Esophagus squamous epithelium (tissue), 5 donors: ENCODE results near the gene GRIK4. TPM values are rescaled to one million over a fixed set of nuclear protein-coding genes. Genes with fewer than 3 reads are reported as not detected.

Source experiments
- DNase-seq: peaks from one replicate; lab custom pipeline; 2025; lab: John Stamatoyannopoulos, UW
- H3K27ac ChIP-seq, 4 donors: fragments of 200-600 bp; sonication (generic); one replicate each; pipeline ENCODE4 v1.5.1; 2016 to 2019; ENCODE audit warnings: mild to moderate bottlenecking in 1 of 4
- H3K27me3 ChIP-seq, 4 donors: fragments of 200-600 bp; sonication (generic); 1 replicate in 3 of 4; 2 replicates in 1 of 4; pipeline versions ENCODE4 v1.5.1 to v1.6.0; 2017 to 2021; ENCODE audit warnings: antibody characterized with exemption in 1 of 4
- H3K36me3 ChIP-seq, 3 donors: fragments of 200-600 bp; sonication (generic); one replicate each; pipeline ENCODE4 v1.5.1; 2016 to 2019
- H3K4me1 ChIP-seq, 3 donors: fragments of 200-600 bp; sonication (generic); one replicate each; pipeline ENCODE4 v1.5.1; 2017 to 2019
- H3K4me3 ChIP-seq, 4 donors: fragments of 200-600 bp; sonication (generic); 1 replicate in 3 of 4; 2 replicates in 1 of 4; pipeline ENCODE4 v1.5.1; 2016 to 2019; ENCODE audit warnings: mild to moderate bottlenecking in 2 of 4, moderate library complexity in 1 of 4
- H3K9me3 ChIP-seq, 3 donors: fragments of 200-600 bp; sonication (generic); one replicate each; pipeline ENCODE4 v1.5.1; 2016 to 2019
- POLR2A ChIP-seq, 4 donors: fragments of 450-650 bp; IDR thresholded peaks; one replicate each; pipeline ENCODE4 v1.6.1; 2017; ENCODE audit warnings: antibody characterized with exemption in 4 of 4, mild to moderate bottlenecking in 4 of 4, moderate library complexity in 3 of 4
- WGBS, 2 donors: methylation state at CpG; one replicate each; pipeline ENCODE4 v1.1.5; 2018; 5-methylcytosine and 5-hydroxymethylcytosine counted together
- intact Hi-C: fragments of 100-400 bp; cut with DNase I; formaldehyde crosslinking; loops from one replicate; pipeline ENCODE4 v1.15.0; 2022
- total RNA-seq, 4 donors: library from RNA; depleted of rRNA; stranded (reverse); fragments of >200 nt; gene quantifications; one replicate each; pipeline ENCODE4 v1.1.0, GENCODE V29; 2016
- TF ChIP-seq, protein P1 (sequence below), 6 experiments: fragments of 450-650 bp in 4 of 6; fragments of 200-600 bp in 2 of 6; sonication (generic) in 2 of 6; IDR thresholded peaks; one replicate each; pipeline ENCODE4 v1.5.1; 2016 to 2019; ENCODE audit warnings: antibody characterized with exemption in 6 of 6, mild to moderate bottlenecking in 4 of 6, moderate library complexity in 4 of 6
- donor health status: DM: yes; HTN: yes; CAD: no.

GRIK4 gene
- total RNA-seq, 4 donors from 2014 or later: 0.15 to 0.19 TPM; not detected in 2

DNA sequence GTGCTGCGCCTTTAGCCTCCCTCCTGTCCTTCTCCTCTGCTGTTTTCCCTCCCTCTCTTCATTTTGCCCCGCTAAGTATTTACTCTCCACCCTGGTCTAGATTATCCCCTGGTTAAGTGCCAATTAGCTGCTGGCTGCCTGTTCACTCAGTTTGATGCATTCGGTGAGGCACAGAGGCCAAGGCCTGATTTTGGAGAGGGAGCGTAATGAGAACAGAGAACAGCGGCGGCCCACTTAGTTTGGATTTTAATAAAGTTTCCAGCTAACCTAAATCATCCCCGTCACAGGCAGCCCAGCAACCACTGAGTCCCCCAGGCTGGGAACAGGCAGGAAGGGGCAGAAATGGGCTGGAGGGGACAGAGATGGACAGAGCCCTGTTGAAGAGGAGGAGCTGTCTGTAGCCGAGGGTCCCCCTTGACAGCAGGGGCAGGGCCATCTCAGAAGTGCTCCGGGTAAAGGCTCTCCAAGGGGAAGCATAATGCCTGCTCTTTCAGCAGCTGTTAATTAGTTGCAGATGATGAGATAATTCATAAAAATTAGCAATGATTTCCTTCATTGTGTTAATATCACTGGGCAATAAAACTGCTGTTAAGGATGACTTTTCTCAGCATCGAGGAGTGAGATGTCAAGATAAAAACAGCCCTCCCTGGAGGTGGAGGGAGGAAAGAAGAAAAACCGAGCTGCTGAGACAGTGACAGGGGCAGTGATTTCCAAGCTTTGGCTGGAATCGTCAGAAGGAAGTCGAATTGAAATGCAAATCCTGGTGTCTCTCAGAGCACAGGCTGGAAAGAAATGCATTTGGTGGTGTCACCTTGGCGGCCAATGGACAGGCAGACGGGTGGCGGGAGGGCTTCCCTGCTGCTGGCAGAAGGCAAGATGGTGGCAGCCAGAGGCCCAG lies 170.1 kb downstream of the GRIK4 start:
- DNase-seq: no peak
- Histone ChIP-seq H3K4me3 (no peak overlapping the region), H3K9me3 (no peaks in the 10 kb centered on the region), H3K36me3 (no peaks in the 10 kb centered on the region), H3K4me1 (no peaks in the 10 kb centered on the region), H3K27me3 (peaks cover 0 to 55% (median 0%) of the 10 kb centered on the region in 4 donors), H3K27ac (no peak overlapping the region)
- 64 to 75% methylated on average over 16 of the region's 16 CpGs for WGBS, 2 donors
- intact Hi-C loops: no loop called here
- no peak for TF ChIP-seq POLR2A (IDR thresholded peaks at IDR 0.05)
- TF ChIP-seq, protein P1, sequence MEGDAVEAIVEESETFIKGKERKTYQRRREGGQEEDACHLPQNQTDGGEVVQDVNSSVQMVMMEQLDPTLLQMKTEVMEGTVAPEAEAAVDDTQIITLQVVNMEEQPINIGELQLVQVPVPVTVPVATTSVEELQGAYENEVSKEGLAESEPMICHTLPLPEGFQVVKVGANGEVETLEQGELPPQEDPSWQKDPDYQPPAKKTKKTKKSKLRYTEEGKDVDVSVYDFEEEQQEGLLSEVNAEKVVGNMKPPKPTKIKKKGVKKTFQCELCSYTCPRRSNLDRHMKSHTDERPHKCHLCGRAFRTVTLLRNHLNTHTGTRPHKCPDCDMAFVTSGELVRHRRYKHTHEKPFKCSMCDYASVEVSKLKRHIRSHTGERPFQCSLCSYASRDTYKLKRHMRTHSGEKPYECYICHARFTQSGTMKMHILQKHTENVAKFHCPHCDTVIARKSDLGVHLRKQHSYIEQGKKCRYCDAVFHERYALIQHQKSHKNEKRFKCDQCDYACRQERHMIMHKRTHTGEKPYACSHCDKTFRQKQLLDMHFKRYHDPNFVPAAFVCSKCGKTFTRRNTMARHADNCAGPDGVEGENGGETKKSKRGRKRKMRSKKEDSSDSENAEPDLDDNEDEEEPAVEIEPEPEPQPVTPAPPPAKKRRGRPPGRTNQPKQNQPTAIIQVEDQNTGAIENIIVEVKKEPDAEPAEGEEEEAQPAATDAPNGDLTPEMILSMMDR (IDR thresholded peaks at IDR 0.05): no peak

DNA sequence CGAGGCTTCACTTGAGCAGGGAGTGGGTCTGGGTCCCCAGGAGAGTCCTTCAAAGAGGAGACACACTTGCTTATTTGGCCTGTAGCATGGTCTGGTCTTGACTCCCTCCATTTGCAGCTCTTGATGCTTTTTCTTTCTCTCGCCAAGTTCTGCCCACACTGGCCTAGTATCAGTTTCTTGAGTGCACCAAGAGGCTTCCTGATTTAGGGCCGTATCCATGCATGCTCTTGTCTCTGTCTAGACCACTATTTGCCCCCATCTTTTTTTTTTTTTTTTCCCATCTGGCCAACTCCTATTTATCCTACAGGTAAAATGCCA lies 170.7 kb downstream of the GRIK4 start:
- Histone ChIP-seq H3K4me3 (no peak overlapping the region), H3K9me3 (no peaks in the 10 kb centered on the region), H3K36me3 (no peaks in the 10 kb centered on the region), H3K27me3 (peaks cover 0 to 49% (median 0%) of the 10 kb centered on the region in 4 donors), H3K27ac (no peak overlapping the region), H3K4me1 (no peaks in the 10 kb centered on the region)
- TF ChIP-seq, protein P1 (IDR thresholded peaks at IDR 0.05): no peak
- no peak for TF ChIP-seq POLR2A (IDR thresholded peaks at IDR 0.05)
- no peak for DNase-seq
- 74 to 81% methylated on average over 3 of the region's 3 CpGs for WGBS, 2 donors
- intact Hi-C loops: no loop called here

DNA sequence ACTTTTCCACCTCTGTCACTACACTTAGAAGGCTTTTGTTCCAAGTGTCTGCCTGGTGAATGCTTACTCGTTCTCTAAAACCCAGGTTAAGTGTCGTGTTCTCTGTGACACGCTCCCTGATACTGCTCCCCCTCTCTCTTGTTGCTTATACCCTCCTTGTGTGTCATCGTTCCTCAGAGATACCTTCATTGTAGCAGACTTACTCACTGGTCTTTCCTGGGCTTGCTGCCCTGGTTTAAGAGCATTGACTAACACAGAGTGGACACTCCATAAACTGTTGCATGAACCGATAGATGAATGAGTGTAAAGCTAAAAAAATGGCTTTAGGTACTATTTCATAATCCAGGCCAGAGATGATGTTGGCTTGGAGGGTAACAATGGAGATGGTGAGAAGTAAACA lies 171.3 kb downstream of the GRIK4 start:
- no peak overlapping the region for H3K4me3 ChIP-seq
- DNase-seq: no peak
- peaks cover 0 to 43% (median 0%) of the 10 kb centered on the region in 4 donors for H3K27me3 ChIP-seq
- no peak overlapping the region for H3K27ac ChIP-seq
- H3K36me3 ChIP-seq: no peaks in the 10 kb centered on the region
- no peak for TF ChIP-seq POLR2A (IDR thresholded peaks at IDR 0.05)
- TF ChIP-seq, protein P1 (IDR thresholded peaks at IDR 0.05): no peak
- 71 to 87% methylated on average over 5 of the region's 5 CpGs for WGBS, 2 donors
- H3K9me3 ChIP-seq: no peaks in the 10 kb centered on the region
- intact Hi-C loops: no loop called here
- no peaks in the 10 kb centered on the region for H3K4me1 ChIP-seq

DNA sequence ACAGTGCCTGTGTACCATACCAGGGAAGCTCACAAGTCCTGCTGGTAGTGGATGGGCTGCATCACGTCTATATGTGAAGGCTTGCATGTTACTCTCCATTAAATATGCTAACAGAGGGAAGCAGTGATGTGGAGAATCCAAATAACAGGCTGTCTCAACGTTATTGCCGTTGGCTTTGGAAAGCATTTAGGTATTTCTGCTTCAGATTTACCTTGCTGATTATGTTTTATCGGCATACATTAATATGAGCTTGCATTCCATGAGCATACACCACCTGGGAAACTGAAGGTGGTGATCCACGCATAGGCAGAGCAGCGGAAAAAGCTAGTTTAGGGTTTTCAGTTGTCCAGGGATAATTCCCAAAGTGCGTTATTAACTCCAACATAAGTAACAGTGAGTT lies 175.0 kb downstream of the GRIK4 start:
- 81 to 85% methylated on average over 7 of the region's 7 CpGs for WGBS, 2 donors
- no peaks in the 10 kb centered on the region for H3K9me3 ChIP-seq
- intact Hi-C loops: loop anchor here (5.0 kb wide), 1 partner anchor 174 kb away; the partner anchor contains the start of gene GRIK4
- H3K4me3 ChIP-seq: no peak overlapping the region
- peaks cover 0 to 37% (median 0%) of the 10 kb centered on the region in 4 donors for H3K27me3 ChIP-seq
- DNase-seq: no peak
- no peaks in the 10 kb centered on the region for H3K4me1 ChIP-seq
- H3K36me3 ChIP-seq: no peaks in the 10 kb centered on the region
- no peak overlapping the region for H3K27ac ChIP-seq
- TF ChIP-seq, protein P1 (IDR thresholded peaks at IDR 0.05): no peak
- TF ChIP-seq POLR2A (IDR thresholded peaks at IDR 0.05): no peak

DNA sequence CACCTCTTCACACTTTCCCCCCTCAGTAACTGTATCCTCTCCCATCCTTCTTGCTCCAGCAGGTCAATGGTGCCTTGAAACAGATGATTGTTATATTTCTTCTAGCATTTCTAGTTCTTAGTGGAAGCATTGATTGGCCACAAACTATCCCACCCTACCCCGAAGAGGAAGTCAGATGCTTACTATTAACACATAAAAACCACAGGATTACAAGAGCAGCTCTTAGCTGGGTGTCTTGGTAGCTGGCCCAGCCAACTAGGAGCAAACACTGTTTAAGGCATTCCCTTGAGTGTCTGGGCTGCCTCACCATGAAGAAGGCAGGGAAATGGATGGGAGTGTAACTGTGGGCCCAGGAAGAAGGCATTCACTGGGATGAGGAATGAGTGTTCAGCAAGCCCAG lies 176.6 kb downstream of the GRIK4 start:
- no peak overlapping the region for H3K4me3 ChIP-seq
- no peaks in the 10 kb centered on the region for H3K36me3 ChIP-seq
- no peaks in the 10 kb centered on the region for H3K4me1 ChIP-seq
- no peaks in the 10 kb centered on the region for H3K9me3 ChIP-seq
- TF ChIP-seq, protein P1 (IDR thresholded peaks at IDR 0.05): no peak
- TF ChIP-seq POLR2A (IDR thresholded peaks at IDR 0.05): no peak
- WGBS, 2 donors: 20 to 100% methylated on average over 1 of the region's 1 CpG
- DNase-seq: no peak
- H3K27me3 ChIP-seq: peaks cover 0 to 32% (median 0%) of the 10 kb centered on the region in 4 donors
- no peak overlapping the region for H3K27ac ChIP-seq
- intact Hi-C loops: loop anchor here (5.0 kb wide), 1 partner anchor 176 kb away; the partner anchor contains the start of gene GRIK4
